MV-4-11 (cell line): ENCODE results near the gene RETREG3.
"Not testable (repeated sequence)": the region's sequence is repeated elsewhere in the genome, so short reads cannot be mapped to it uniquely, and the experiment has no call there.

Experiments used
- DNase-seq: peaks from one replicate; lab custom pipeline; 2025; lab: John Stamatoyannopoulos, UW

RETREG3 gene

DNA sequence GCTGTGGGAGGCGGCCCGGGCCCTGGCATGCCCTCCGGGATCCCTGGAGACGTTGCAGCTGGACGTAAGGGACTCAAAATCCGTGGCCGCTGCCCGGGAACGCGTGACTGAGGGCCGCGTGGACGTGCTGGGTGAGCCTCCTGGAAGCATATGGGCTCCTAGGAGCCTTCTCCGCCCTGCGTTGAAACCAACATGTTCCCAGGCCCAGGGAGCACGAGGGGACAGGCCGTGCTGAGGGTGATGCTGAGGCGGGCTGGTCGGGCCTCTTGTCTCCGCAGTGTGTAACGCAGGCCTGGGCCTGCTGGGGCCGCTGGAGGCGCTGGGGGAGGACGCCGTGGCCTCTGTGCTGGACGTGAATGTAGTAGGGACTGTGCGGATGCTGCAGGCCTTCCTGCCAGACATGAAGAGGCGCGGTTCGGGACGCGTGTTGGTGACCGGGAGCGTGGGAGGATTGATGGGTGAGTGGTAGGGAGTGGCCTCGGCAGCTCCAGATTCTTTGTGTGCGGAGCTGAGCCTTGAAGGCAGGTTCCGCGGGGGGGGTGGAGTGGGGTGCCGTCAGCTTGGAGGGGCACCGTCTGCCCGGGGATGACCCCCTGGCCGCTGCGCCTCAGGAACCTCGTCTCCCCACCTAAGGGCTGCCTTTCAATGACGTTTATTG, 55.9 kb downstream of the RETREG3 start:
- no peak for DNase-seq

GRCh38 chr17:42552736-42553135, 56.4 kb downstream of the RETREG3 start, which contains the start of gene HSD17B1:
TSS of gene HSD17B1 (plus strand) at chr17:42552923. CDS start at chr17:42552934, 11 bp downstream.
- DNase-seq = not testable (repeated sequence)

GRCh38 chr17:42548993-42549755, 60.0 kb downstream of the RETREG3 start:
- DNase-seq = no peak

DNA sequence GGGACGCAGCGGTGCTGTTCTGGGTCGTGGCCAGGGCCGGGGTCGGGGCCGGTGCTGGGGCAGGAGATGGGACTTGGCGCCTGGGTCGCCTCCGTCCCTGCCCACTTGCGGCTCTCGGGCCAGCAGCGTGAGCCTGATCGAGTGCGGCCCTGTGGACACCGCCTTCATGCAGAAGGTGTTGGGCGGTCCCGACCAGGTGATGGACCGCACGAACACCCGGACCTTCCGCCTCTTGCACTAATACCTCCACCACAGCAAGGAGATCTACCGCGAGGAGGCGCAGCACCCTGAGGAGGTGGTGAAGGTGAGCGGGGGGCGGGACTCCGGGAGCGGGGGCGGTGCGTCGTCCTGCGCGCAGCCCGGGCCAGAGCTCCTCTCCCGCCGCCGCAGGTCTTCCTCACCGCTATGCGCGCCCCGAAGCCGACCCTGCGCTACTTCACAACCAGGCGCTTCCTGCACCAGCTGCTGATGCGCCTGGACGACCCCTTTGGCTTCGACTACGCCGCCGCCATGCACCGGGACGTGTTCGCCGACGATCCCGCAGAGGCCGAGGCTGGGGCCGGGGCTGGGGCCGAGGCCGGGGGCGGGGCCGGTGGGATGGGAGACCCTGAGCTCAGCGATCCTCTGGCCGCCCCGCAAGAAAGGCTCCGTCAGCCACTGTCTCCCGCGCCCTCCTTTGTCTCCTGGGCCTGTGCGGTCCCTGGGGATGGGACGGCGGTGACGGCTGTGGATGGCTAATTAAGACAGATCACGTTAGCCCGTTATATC, 60.9 kb downstream of the RETREG3 start:
- DNase-seq = no peak

DNA sequence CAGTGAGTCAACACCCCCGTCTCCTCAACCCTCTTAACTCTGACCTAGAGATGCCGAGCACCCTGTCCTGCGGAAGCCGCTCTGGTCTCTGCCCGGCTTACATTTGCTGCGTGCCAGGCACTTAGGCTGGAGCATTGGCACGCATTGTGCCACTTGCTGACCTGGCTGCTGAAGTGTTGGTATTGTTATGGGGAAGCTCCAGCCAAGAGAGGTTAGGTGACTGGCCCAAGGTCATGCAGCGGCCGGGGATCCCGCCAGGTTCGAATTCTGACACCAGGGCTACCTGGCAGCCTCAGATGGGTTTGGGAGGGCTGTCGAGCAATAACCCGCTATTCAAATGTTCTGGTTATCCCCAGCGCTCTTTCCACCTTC, 61.5 kb downstream of the RETREG3 start:
- DNase-seq = no peak

DNA sequence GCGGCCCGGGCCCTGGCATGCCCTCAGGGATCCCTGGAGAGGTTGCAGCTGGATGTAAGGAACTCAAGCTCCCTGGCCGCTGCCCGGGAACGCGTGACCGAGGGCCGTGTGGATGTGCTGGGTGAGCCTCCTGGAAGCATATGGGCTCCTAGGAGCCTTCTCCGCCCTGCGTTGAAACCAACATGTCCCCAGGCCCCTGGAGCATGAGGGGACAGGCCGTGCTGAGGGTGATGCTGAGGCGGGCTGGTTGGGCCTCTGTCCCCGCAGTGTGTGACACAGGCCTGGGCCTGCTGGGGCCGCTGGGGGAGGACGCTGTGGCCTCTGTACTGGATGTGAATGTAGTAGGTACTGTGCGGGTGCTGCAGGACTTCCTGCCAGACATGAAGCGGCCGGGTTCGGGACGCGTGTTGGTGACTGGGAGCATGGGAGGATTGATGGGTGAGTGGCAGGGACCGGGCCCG, 62.1 kb downstream of the RETREG3 start:
- no peak for DNase-seq

DNA sequence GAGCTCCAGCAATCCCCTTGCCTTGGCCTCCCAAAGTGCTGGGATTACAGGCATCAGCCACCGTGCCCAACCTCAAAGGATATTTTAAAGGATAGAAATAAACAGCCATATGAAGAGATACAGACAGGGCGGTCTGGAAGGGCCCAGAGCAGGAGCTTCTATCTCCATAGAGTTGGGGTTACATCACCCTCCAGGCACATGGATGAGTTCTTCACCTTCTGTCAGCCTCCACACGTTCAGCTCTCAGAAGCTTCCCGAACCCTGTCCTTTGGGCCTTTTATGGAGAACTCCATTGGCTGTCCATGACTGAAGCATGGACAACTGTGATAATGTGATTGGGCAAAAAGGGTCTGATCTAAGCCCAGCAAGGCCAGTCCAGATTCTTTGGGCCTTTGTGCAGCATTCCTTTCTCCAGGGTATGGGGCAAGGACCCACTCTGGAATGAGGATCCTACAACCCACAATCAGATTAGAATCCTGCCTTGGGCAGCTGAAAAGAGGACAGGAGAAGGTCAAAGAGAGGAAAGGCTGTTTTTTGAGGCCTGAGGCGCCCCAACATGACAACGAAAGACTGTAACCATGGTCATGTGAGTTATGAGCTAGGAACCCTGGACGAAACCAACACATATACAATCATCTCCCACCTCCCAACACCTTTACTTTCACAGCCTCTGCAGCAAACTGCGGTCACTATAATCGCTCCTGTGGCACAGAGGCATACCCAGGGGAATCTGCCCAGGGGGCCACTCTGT, 63.2 kb downstream of the RETREG3 start:
- DNase-seq = not testable (repeated sequence)

GRCh38 chr17:42544874-42545283, 64.3 kb downstream of the RETREG3 start:
- no peak for DNase-seq

DNA sequence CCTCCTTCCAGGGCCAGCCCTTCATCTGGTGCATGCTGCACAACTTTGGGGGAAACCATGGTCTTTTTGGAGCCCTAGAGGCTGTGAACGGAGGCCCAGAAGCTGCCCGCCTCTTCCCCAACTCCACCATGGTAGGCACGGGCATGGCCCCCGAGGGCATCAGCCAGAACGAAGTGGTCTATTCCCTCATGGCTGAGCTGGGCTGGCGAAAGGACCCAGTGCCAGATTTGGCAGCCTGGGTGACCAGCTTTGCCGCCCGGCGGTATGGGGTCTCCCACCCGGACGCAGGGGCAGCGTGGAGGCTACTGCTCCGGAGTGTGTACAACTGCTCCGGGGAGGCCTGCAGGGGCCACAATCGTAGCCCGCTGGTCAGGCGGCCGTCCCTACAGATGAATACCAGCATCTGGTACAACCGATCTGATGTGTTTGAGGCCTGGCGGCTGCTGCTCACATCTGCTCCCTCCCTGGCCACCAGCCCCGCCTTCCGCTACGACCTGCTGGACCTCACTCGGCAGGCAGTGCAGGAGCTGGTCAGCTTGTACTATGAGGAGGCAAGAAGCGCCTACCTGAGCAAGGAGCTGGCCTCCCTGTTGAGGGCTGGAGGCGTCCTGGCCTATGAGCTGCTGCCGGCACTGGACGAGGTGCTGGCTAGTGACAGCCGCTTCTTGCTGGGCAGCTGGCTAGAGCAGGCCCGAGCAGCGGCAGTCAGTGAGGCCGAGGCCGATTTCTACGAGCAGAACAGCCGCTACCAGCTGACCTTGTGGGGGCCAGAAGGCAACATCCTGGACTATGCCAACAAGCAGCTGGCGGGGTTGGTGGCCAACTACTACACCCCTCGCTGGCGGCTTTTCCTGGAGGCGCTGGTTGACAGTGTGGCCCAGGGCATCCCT, 65.7 kb downstream of the RETREG3 start:
- DNase-seq = no peak

- DNase-seq = no peak
Observed at GRCh38 chr17:42541041-42541833, 67.9 kb downstream of the RETREG3 start.

- DNase-seq = not testable (repeated sequence)
Observed at GRCh38 chr17:42540558-42540957, 68.6 kb downstream of the RETREG3 start.

DNA sequence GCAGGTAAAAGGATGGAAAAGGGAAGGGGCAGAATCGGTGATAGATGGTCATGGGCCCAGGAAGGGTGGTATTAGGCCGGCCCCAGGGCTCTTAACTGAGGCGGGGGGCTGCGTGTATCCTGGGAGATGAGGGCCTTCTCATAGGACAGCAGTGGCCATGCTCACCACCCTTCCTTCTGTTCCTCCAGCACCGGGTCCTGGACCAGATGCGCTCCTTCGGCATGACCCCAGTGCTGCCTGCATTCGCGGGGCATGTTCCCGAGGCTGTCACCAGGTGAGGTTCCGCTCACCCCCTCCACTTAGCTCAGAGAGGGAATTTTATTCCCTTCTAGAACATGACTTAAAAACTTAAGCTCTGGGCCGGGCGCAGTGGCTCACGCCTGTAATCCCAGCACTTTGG, 70.7 kb downstream of the RETREG3 start:
- no peak for DNase-seq

GRCh38 chr17:42537826-42538451, 71.2 kb downstream of the RETREG3 start:
- no peak for DNase-seq

GRCh38 chr17:42537156-42537805, 71.9 kb downstream of the RETREG3 start:
- DNase-seq = no peak

DNA sequence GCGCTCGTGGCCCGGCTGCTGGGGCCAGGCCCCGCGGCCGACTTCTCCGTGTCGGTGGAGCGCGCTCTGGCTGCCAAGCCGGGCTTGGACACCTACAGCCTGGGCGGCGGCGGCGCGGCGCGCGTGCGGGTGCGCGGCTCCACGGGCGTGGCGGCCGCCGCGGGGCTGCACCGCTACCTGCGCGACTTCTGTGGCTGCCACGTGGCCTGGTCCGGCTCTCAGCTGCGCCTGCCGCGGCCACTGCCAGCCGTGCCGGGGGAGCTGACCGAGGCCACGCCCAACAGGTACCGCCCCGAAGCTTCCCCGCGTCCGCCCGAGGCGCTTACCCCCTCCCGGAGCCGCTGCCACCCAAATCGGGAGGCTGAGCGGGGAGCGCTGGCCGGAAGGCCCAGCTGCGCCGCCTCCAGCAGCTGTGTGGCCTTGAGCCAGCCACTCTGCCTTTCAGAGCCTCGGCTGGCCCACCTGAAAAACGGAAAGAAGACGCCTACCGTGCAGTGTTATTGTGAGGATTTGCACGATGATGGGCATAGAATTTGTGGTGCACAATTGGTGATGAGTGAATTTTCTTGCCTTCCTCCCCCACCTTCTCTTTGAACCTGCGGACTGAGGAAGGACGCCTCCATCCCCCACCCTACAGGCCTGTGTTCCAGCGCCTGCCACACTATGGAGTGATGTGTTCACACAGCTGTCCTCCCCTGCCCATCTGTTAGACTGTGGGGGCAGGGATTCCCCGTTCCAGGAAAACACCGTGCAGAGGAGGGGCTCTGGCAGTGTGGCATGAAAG, 72.6 kb downstream of the RETREG3 start:
- DNase-seq = peak; percentile 59

DNA sequence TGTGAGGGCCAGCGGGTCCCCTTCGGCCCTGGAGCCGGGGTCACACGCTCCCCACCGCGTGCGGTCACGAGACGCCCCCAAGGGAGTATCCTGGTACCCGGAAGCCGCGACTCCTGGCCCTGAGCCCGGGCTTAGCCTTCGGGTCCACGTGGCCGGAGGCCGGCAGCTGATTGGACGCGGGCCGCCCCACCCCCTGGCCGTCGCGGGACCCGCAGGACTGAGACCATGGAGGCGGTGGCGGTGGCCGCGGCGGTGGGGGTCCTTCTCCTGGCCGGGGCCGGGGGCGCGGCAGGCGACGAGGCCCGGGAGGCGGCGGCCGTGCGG, 73.2 kb downstream of the RETREG3 start, which contains the start of gene NAGLU:
NAGLU (plus strand) TSS at position 194 of the 324 bp plus-strand sequence; CDS start at position 226, 32 bp downstream.
- peak; percentile 80 for DNase-seq

DNA sequence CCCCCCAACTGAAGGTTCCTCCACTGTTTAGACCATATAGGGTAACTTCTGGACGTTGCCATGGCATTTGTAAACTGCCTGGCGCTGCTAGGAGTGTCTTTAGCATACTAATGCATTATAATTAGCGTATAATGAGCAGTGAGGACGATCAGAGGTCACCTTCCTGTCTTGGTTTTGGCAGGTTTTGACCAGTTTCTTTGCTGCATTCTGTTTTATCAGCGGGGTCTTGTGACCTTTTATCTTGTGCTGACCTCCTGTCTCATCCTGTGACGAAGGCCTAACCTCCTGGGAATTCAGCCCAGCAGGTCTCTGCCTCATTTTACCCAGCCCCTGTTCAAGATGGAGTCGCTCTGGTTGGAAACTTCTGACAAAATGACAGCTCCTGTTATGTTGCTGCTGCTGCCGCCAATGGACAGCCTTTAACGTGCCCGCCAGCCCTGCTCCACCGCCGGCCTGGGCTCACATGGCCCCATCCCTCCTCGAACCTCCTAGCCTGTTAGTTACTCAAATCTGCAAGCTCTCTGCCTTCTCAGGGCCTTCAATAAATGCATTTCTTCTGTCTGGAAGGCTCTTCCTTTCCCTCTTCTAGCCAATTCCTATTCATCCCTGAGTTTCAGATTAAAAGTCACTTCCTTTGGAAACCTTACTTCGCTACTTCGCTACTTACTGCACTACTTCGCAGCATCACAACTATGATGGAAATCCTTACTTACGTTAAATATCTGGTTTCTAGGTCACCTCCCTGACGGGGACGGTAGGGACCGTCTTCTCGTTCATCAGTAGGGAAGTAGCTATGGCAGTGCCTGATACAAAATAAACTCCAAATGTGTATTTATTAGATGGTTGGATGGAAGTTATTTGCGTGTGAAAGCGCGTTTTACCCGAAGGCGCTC, 73.8 kb downstream of the RETREG3 start:
- no peak for DNase-seq
